DMS 273 treated with DMSO at 0.1 percent for 48 hours (cell line): ENCODE measurements around the gene SOBP.

Experiments
- DNase-seq: peaks from one replicate; lab custom pipeline; 2025; lab: John Stamatoyannopoulos, UW

The SOBP gene

DNA sequence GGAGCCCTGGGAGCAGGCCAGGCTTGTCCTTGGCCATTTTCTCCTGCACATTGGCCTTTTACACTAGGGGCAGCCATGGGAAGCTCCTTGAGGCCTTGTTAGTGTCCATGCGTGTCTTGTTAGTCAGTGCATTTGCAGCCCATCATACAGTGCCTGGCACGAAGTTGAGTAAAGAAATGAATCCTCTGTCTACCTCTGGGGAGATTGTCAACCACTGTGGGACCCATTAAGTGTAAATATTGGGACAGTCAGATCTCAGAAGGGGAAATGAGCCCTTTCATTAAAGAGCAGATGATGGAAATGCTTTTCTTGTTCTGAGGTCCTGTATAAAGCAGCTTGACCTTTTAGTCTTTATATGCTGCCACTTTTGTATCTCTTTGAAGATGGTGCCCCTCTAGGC, 33.9 kb downstream of the SOBP start:
- no peak for DNase-seq

GRCh38 chr6:107524626-107525025, 34.7 kb downstream of the SOBP start:
- DNase-seq = no peak

GRCh38 chr6:107531868-107532267, 42.0 kb downstream of the SOBP start:
- DNase-seq = no peak

- no peak for DNase-seq
Measured at GRCh38 chr6:107532706-107533105, 42.8 kb downstream of the SOBP start.

- no peak for DNase-seq
Measured at GRCh38 chr6:107533415-107534059, 43.6 kb downstream of the SOBP start.

DNA sequence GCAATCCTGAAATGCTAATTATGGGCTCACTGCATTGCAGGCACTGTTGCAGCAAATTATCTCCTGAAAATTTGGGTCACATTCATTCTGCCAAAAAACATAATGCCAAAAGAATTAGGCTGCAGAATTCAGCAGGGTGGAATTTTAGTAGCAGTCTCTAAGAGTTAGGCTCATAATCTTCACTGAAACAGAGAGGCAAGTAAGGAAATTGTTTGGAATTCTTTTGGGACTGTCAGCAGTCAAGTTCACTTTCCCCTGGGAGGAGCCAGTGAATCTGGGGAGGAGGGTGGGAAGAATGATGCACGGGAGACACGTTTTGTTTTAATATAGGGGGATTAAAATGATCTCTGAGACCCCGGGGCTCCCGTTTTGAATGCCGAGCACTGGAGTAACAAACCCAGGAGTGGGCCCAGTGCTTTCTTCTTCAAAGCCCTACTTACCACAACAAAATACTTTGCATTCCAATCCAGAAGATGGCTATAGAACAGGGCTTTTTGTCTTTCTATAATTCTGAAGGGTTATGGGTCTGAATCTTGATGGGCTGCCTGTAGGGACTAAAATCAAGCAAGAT, 44.7 kb downstream of the SOBP start:
- no peak for DNase-seq

DNA sequence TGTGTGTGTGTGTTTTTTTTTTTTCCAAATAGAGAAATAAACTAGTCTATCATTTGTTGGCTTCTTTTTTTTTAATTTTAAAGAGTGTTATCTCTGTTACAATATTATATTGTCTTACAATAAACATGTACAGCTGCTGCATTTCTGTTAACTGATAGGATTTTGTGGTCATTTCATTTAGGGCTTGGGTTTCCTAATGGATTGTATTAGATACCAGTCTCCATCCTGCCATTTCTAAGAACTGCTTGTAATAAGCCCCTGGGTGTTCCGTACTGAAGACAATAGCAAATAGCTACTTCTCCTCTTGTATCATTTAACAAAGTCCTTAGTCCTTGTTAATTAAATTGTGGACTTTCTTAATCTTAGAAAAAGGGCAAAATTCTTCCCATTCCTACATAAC, 45.7 kb downstream of the SOBP start:
- no peak for DNase-seq

- no peak for DNase-seq
Measured at GRCh38 chr6:107536180-107536961, 46.5 kb downstream of the SOBP start.

GRCh38 chr6:107537559-107537958, 47.6 kb downstream of the SOBP start:
- DNase-seq = no peak

GRCh38 chr6:107538856-107539387, 49.0 kb downstream of the SOBP start:
- no peak for DNase-seq

GRCh38 chr6:107539409-107539808, 49.5 kb downstream of the SOBP start:
- no peak for DNase-seq

- no peak for DNase-seq
Measured at GRCh38 chr6:107539849-107540464, 50.0 kb downstream of the SOBP start.

- no peak for DNase-seq
Measured at GRCh38 chr6:107540465-107540857, 50.5 kb downstream of the SOBP start.

GRCh38 chr6:107542192-107542668, 52.3 kb downstream of the SOBP start:
- no peak for DNase-seq

DNA sequence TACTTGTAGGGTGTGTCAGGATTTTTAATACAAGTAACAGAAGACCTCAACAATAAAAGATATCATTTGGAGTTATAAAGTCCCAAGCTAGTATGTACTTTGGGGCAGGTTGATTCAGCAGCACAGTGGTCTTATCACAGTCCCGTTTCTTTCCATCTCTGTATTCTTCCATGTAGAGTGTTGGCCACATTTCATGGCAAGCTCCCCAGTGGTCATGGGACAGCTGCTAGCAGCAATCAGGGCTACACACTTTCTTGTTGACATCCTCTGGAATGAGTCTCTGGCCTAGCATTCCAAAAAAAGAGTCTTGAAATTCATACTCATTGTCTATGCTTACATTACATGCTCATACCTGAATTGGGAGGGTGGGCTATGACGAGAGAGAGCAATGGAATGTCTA, 53.2 kb downstream of the SOBP start:
- DNase-seq = no peak

DNA sequence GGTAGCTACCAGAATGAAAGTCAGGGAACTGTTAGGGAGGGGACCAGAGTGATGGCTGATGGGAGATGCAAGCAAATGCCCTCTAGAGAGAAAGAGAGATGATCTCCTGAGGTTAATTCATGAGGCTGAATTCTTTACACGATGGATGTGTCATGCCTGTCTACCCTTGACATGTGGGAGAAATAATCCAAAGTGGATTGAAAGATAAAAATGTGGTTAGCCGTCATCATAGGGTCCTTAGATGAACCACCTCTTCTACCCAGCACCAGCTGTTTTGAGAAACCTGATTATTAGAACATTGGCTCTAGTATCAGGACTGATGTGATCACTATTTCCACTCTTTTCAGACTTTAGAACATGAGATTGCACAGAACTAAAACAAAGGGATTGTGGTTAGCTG, 53.6 kb downstream of the SOBP start:
- no peak for DNase-seq

DNA sequence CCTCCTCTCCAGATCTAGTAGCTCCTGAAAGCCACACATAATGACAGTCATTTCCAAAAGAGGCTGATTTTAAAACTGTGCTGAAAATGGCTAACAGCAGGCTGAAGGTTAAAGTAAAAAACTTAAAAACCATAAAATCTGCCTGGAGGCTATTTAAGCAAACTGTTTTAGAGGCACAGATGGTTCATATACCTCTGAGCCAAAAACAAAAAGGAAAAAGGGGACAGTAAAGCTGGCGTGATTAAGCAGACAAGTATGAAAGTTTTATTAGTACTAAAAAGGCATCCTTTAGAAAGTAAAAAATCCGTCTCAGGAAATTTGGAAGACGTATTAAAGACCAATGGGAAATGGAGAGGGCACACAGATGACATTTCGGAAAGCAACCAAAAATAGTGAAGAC, 55.8 kb downstream of the SOBP start:
- DNase-seq = no peak

DNA sequence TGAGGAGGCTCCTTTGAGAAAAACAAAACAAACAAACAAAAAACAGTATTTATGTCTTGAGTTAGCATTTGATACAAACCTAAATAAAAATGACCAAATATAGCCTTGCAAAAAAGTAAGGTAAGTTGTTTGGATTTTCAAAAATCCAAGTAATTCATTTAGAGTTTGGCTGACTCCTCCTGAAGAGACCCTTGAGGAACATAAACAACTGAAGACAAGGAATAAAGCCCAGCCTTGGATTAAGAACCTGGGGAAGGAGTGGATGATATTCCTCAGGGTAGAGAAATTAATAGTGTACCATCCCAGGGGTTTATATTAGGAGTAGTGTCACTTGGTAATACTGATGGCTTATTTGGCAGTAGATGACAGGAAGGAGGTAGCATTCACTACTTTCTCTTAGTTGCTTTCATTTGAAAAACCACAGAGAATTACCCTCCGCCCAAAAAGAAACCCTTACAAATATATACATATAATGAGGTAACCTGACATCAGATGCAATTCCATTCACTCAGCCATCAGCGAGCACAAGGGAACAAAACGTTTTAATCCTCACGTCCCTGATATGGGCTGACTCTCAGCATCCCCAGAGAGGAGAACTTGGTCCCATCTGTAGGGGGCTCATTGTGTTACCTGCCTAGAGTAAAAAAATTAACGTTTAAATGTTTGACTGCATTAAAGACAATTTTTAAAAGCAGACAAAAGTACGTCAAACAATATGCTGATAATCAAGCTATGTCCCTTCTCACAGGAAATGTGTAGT, 57.0 kb downstream of the SOBP start:
- DNase-seq = no peak

DNA sequence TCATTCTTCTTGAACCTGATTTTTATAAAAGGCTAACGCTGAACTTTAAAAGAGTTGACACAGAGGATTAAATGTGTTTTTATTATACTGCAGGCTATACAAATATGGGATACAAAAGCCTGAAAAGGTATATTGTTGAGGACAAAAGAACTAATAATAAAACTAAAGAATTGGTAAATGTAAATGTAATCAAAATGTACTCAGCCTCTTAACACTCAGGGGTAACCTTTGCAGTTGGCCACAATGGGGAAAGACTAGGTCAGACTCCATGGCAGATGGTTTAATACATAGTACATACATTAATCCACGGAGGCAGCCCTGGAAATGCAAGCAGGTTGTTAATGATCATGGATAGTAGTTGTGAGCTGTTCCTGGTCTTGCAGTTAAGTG, 57.5 kb downstream of the SOBP start:
- no peak for DNase-seq

DNA sequence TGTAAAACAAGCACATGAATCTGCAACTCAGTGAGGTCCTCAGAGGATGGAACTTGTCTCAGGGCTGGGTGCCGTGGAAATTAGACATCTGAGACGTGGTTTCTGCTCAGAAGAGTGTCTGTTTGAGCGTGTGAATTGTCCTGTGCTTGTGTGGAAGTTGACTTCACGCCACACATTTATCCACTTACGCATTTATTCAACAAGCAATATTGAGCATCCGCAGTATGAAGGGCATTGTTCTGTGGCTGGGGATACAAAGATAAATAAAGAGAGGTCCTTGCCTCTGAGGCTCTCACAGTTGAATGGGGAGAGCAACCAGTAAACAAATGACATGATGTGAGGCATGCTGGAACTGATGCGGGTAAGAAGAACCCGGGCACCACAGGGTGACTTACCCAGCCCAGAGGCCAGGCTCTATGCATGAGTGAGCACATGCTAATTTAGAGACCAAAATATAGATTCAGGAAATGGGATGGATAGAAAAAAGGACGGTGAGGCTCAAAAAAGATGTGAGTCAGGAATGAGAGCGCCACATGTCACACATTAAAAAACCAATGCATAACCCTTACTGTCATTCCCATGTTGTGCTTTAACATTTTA, 60.4 kb downstream of the SOBP start:
- DNase-seq = no peak

DNA sequence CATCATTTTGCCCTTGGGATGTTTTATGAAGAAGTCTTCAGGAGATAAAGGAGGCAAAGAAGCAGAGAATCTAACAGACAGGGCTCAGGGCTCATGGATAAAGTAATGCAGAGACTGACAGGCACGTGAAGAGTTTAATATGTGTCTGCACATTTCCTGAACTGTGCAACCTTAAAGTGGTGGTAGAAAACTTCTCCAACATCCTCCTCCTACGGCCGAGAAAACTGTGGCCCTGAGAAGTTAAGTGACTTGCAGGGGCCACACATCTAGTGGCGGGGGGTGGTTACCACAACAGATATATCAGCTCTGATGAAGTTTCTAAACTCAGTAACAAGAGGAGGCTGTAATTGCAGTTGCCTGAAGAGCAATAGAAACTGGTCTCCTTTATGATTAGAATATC, 61.0 kb downstream of the SOBP start:
- no peak for DNase-seq
